K562 (cell line): Measurements from ENCODE around the gene GANAB. TPM values are rescaled to one million over a fixed set of nuclear protein-coding genes. Genes with fewer than 3 reads are reported as not detected.

Experiments
- ELF2 ChIP-seq: fragments of 250-450 bp; sonication (Bioruptor Pico); IDR thresholded peaks from 2 replicates; pipeline ENCODE4 v1.5.0; 2021; ENCODE audit warnings: mild to moderate bottlenecking
- EP300 ChIP-seq: IDR thresholded peaks from 2 replicates; pipeline ENCODE4 v1.6.1; 2012; ENCODE audit warnings: low read length, improper control_type of control experiment
- GATAD2A ChIP-seq: fragments of 450-650 bp; IDR thresholded peaks from 2 replicates; pipeline ENCODE4 v1.6.1; 2017
- MIER1 ChIP-seq: fragments of 450-650 bp; IDR thresholded peaks from 2 replicates; pipeline ENCODE4 v1.6.1; 2016; ENCODE audit warnings: antibody characterized with exemption, mild to moderate bottlenecking, low read depth
- POLR2H ChIP-seq: IDR thresholded peaks from 2 replicates; pipeline ENCODE4 v1.6.1; 2016; ENCODE audit warnings: missing genetic modification characterization, low read depth, mild to moderate bottlenecking, control low read depth, missing compliant biosample characterization, moderate library complexity
- RBBP5 ChIP-seq: fragments of 200-600 bp; sonication (generic); IDR thresholded peaks from 2 replicates; pipeline ENCODE4 v1.6.1; 2012; ENCODE audit warnings: borderline replicate concordance, mild to moderate bottlenecking, low read length, control low read depth, inconsistent platforms; ENCODE audit not compliant: insufficient read depth, poor library complexity, severe bottlenecking
- TAF7 ChIP-seq: fragments of 450-650 bp; IDR thresholded peaks from 2 replicates; pipeline ENCODE4 v1.6.1; 2016; ENCODE audit warnings: missing genetic modification characterization, missing compliant biosample characterization
- TARDBP ChIP-seq: fragments of 450-650 bp; IDR thresholded peaks from 2 replicates; pipeline ENCODE4 v1.6.1; 2016
- polyA plus RNA-seq, 8 experiments: library from polyadenylated mRNA; depleted of rRNA in 4 of 8; stranded (reverse) in 5 of 8; unstranded in 3 of 8; fragments of >200 nt; fragmentation: Nextera tagmentation in 2 of 8; fragmentation: Illumina TruSeq in 1 of 8; extraction: Ambion mirVana in 2 of 8; extraction: Trizol in 1 of 8; gene quantifications; 2 replicates each; pipeline versions ENCODE4 v1.2.1 to v1.2.3, GENCODE V29; 2011 to 2014; ENCODE audit warnings: inconsistent platforms in 1 of 8, missing spikeins in 1 of 8
- total RNA-seq, 7 experiments: library from RNA; depleted of rRNA in 6 of 7; stranded (reverse); fragments of >200 nt in 6 of 7; fragmentation: Illumina TruSeq in 2 of 7; extraction: Trizol in 2 of 7; gene quantifications; 2 replicates each; pipeline versions ENCODE4 v1.2.1 to v1.2.3, GENCODE V29; 2011 to 2021; ENCODE audit warnings: low replicate concordance in 1 of 7
- TF ChIP-seq, protein P1 (sequence below): fragments of 250-450 bp; sonication (Bioruptor Pico); IDR thresholded peaks from 2 replicates; pipeline ENCODE4 v1.9.0; 2021; ENCODE audit warnings: mild to moderate bottlenecking, inconsistent platforms
- TF ChIP-seq, protein P2 (sequence below): fragments of 450-650 bp; IDR thresholded peaks from 2 replicates; pipeline ENCODE4 v1.6.1; 2016; ENCODE audit warnings: borderline replicate concordance
- TF ChIP-seq, protein P3 (sequence below): fragments of 450-650 bp; IDR thresholded peaks from 2 replicates; pipeline ENCODE4 v1.6.1; 2016; ENCODE audit warnings: antibody characterized with exemption
- TF ChIP-seq, protein P4 (sequence below): sonication (generic); formaldehyde crosslinking; IDR thresholded peaks from 2 replicates; pipeline ENCODE4 v1.8.0; 2022; ENCODE audit warnings: mild to moderate bottlenecking, missing genetic modification reagents

Gene GANAB
- total and polyA plus RNA-seq, 9 of the 15 experiments (the other 6 are each of a cell fraction or from before 2014, with no cell fraction given): 6.5 to 284 (median 161) TPM

DNA sequence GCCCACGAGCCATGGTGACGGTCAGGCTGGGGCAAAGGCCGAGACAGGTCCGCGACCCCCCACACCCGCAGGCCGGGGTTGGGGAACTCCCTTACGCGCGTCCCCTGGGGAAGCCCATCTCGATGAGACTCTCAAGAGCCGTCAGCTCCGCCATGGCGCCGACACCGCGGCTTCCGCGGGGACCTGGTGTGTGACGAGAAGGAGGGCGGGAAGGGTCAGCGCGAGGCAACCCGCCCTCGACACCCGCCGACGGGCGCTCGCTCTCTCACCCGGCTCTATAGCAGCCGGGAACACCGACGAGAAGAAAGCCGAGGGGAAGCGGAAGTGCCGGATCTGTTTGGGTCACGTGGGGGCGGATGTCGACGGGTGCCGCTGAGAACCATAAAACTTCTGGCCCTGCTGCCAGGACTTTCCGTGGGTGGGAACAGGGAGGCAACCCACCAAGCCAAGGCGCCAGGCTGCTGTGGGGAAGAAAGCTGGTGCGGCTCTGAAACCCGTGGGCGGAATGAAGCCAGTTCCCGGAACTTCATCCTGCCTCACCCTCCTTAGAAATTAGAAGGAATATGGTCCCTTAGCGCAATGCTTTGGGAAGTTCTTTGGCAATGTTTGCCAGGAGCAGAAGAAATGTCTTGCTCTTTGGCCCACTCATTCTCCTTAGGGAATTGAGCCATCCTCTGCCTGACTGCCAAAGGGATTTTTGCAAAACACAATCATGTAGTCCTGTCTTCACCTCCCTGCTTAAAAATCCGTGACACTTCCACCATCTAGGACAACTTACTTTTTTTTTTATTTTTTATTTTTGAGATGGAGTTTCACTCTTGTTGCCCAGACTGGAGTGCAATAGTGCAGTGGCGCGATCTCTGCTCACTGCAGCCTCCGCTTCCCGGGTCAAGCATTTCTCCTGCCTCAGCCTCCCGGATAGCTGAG lies 32.6 kb upstream of the GANAB start, which contains the start of gene UBXN1 (continued):
- TF ChIP-seq, protein P1, sequence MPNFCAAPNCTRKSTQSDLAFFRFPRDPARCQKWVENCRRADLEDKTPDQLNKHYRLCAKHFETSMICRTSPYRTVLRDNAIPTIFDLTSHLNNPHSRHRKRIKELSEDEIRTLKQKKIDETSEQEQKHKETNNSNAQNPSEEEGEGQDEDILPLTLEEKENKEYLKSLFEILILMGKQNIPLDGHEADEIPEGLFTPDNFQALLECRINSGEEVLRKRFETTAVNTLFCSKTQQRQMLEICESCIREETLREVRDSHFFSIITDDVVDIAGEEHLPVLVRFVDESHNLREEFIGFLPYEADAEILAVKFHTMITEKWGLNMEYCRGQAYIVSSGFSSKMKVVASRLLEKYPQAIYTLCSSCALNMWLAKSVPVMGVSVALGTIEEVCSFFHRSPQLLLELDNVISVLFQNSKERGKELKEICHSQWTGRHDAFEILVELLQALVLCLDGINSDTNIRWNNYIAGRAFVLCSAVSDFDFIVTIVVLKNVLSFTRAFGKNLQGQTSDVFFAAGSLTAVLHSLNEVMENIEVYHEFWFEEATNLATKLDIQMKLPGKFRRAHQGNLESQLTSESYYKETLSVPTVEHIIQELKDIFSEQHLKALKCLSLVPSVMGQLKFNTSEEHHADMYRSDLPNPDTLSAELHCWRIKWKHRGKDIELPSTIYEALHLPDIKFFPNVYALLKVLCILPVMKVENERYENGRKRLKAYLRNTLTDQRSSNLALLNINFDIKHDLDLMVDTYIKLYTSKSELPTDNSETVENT (CRISPR knock-in tag): no peak
- no peak; the same call in 1 of the 2 replicates for TF ChIP-seq EP300
- TF ChIP-seq, protein P2, sequence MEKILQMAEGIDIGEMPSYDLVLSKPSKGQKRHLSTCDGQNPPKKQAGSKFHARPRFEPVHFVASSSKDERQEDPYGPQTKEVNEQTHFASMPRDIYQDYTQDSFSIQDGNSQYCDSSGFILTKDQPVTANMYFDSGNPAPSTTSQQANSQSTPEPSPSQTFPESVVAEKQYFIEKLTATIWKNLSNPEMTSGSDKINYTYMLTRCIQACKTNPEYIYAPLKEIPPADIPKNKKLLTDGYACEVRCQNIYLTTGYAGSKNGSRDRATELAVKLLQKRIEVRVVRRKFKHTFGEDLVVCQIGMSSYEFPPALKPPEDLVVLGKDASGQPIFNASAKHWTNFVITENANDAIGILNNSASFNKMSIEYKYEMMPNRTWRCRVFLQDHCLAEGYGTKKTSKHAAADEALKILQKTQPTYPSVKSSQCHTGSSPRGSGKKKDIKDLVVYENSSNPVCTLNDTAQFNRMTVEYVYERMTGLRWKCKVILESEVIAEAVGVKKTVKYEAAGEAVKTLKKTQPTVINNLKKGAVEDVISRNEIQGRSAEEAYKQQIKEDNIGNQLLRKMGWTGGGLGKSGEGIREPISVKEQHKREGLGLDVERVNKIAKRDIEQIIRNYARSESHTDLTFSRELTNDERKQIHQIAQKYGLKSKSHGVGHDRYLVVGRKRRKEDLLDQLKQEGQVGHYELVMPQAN: peak; percentile 80
- 0 out of 2 replicates have a peak, but pooled peaks have one; percentile 32 for TF ChIP-seq TARDBP
- TF ChIP-seq GATAD2A: 0 out of 2 replicates have a peak, but pooled peaks have one; percentile 56
- TF ChIP-seq, protein P3, sequence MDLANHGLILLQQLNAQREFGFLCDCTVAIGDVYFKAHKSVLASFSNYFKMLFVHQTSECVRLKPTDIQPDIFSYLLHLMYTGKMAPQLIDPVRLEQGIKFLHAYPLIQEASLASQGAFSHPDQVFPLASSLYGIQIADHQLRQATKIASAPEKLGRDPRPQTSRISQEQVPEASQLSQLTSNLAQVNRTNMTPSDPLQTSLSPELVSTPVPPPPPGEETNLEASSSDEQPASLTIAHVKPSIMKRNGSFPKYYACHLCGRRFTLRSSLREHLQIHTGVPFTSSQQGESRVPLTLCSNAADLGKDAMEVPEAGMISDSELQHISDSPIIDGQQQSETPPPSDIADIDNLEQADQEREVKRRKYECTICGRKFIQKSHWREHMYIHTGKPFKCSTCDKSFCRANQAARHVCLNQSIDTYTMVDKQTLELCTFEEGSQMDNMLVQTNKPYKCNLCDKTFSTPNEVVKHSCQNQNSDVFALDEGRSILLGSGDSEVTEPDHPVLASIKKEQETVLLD: peak; percentile 50; the same call in 1 of the 2 replicates
- TF ChIP-seq POLR2H: peak; percentile 34; the same call in 1 of the 2 replicates
- TF ChIP-seq, protein P4, sequence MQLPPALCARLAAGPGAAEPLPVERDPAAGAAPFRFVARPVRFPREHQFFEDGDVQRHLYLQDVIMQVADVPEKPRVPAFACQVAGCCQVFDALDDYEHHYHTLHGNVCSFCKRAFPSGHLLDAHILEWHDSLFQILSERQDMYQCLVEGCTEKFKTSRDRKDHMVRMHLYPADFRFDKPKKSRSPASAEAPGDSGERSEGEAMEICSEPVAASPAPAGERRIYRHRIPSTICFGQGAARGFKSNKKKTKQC (CRISPR knock-in tag): no peak; the same call in 1 of the 2 replicates
- no peak for TF ChIP-seq MIER1
- peak; percentile 99 for TF ChIP-seq RBBP5
- TF ChIP-seq ELF2 (CRISPR knock-in tag): peak; percentile 90
- TF ChIP-seq TAF7: peak; percentile 37; the same call in 1 of the 2 replicates
